B cell (primary cell): ENCODE data around the gene STAMBPL1. TPM values are rescaled to one million over a fixed set of nuclear protein-coding genes. Genes with fewer than 3 reads are reported as not detected.

Experiments
- ATAC-seq: fragments of 200-7000 bp; cut with Tn5 transposase; one replicate; pipeline ENCODE4 v1.10.0; 2021; ENCODE audit warnings: low read depth, mild to moderate bottlenecking, moderate number of reproducible peaks, moderate library complexity
- CTCF ChIA-PET: fragments of 350-600 bp; sonication (Branson Sonifier 250); formaldehyde crosslinking; loops from one replicate; lab custom pipeline; 2021; ENCODE audit warnings: antibody characterized with exemption, inconsistent platforms; lab: Charles Lee
- POLR2A ChIA-PET: fragments of 350-600 bp; sonication (Branson Sonifier 250); formaldehyde crosslinking; loops from one replicate; lab custom pipeline; 2021; ENCODE audit warnings: antibody characterized with exemption; lab: Charles Lee
- DNase-seq: peaks from one replicate; pipeline ENCODE4 v3.0.0; 2013
- H2AFZ ChIP-seq: 2 replicates; pipeline ENCODE4 v1.6.1; 2012; ENCODE audit warnings: mild to moderate bottlenecking, low read depth, low read length; ENCODE audit not compliant: insufficient read depth, poor library complexity, severe bottlenecking
- H3K27ac ChIP-seq, 2 donors: 1 replicate in 1 of 2; 2 replicates in 1 of 2; pipeline ENCODE4 v1.5.1; 2012 to 2013; ENCODE audit warnings: low read length in 2 of 2, mild to moderate bottlenecking in 2 of 2, moderate library complexity in 1 of 2
- H3K27me3 ChIP-seq, 4 experiments: fragments of 200-600 bp in 1 of 4; sonication (generic) in 1 of 4; replicated peaks in 1 of 4; 1 replicate in 2 of 4; 2 replicates in 2 of 4; pipeline versions ENCODE4 v1.6.1 to v1.7.0; 2013 to 2016; ENCODE audit warnings: low read length in 3 of 4, mild to moderate bottlenecking in 2 of 4, mixed read lengths in 1 of 4, moderate library complexity in 1 of 4; ENCODE audit not compliant: insufficient read depth in 4 of 4, control insufficient read depth in 3 of 4; ENCODE audit errors: control extremely low read depth in 1 of 4
- H3K36me3 ChIP-seq, 2 experiments: replicated peaks in 1 of 2; 1 replicate in 1 of 2; 2 replicates in 1 of 2; pipeline versions ENCODE4 v1.6.1 to v1.7.1; 2013; ENCODE audit warnings: low read length in 1 of 2; ENCODE audit not compliant: insufficient read depth in 2 of 2, control insufficient read depth in 1 of 2; ENCODE audit errors: control extremely low read depth in 1 of 2, extremely low read depth in 1 of 2
- H3K4me1 ChIP-seq, 2 donors: fragments of 200-600 bp in 1 of 2; sonication (generic) in 1 of 2; 1 replicate in 1 of 2; 2 replicates in 1 of 2; pipeline versions ENCODE4 v1.5.1 to v1.6.1; 2013 to 2017; ENCODE audit warnings: low read length in 2 of 2; ENCODE audit not compliant: control insufficient read depth in 2 of 2, insufficient read depth in 2 of 2
- H3K4me2 ChIP-seq: replicated peaks from 2 replicates; pipeline ENCODE3; 2012; ENCODE audit warnings: mild to moderate bottlenecking, low read depth, low read length; ENCODE audit not compliant: poor library complexity, severe bottlenecking
- H3K4me3 ChIP-seq, 5 experiments: fragments of 200-600 bp in 1 of 5; sonication (generic) in 1 of 5; 1 replicate in 3 of 5; 2 replicates in 2 of 5; pipeline versions ENCODE4 v1.5.1 to v1.7.0; 2011 to 2016; ENCODE audit warnings: low read length in 4 of 5, mild to moderate bottlenecking in 4 of 5, low read depth in 2 of 5, control low read depth in 1 of 5, moderate library complexity in 1 of 5; ENCODE audit not compliant: insufficient read depth in 1 of 5; ENCODE audit errors: control extremely low read depth in 1 of 5, extremely low read depth in 1 of 5
- H3K79me2 ChIP-seq: fragments of 200-600 bp; sonication (generic); one replicate; pipeline ENCODE4 v1.6.0; 2016; ENCODE audit warnings: low read length; ENCODE audit not compliant: control insufficient read depth, insufficient read depth
- H3K9ac ChIP-seq: fragments of 200-600 bp; sonication (generic); 2 replicates; pipeline ENCODE4 v1.6.1; 2017; ENCODE audit warnings: mild to moderate bottlenecking, low read length, moderate library complexity
- H3K9me3 ChIP-seq, 3 donors: one replicate each; pipeline versions ENCODE4 v1.6.1 to v1.7.1; 2013; ENCODE audit warnings: low read length in 2 of 3; ENCODE audit not compliant: control insufficient read depth in 2 of 3, insufficient read depth in 1 of 3; ENCODE audit errors: control extremely low read depth in 1 of 3
- H4K20me1 ChIP-seq: 2 replicates; pipeline ENCODE4 v1.6.0; 2012; ENCODE audit warnings: mild to moderate bottlenecking, low read length; ENCODE audit not compliant: insufficient read depth, control insufficient read depth, poor library complexity, severe bottlenecking
- H3K27ac Mint-ChIP-seq: one replicate; pipeline ENCODE4 v1.8.0; 2021; ENCODE audit warnings: mixed read lengths
- H3K27me3 Mint-ChIP-seq: one replicate; pipeline ENCODE4 v1.8.0; 2021; ENCODE audit warnings: mixed read lengths
- H3K4me1 Mint-ChIP-seq: one replicate; pipeline ENCODE4 v1.8.0; 2021; ENCODE audit warnings: mixed read lengths
- H3K4me3 Mint-ChIP-seq: one replicate; pipeline ENCODE4 v1.8.0; 2021; ENCODE audit warnings: mixed read lengths
- H3K9me3 Mint-ChIP-seq: one replicate; pipeline ENCODE4 v1.8.0; 2022; ENCODE audit warnings: mixed read lengths; ENCODE audit not compliant: insufficient read depth
- CTCF ChIP-seq: fragments of 200-600 bp; IDR thresholded peaks from one replicate; pipeline ENCODE4 v1.8.0; 2022; ENCODE audit warnings: antibody characterized with exemption, mild to moderate bottlenecking
- EZH2 ChIP-seq: IDR thresholded peaks from 2 replicates; pipeline ENCODE4 v1.6.1; 2012; ENCODE audit warnings: borderline replicate concordance, low read depth, mild to moderate bottlenecking, moderate library complexity, low read length; ENCODE audit not compliant: insufficient read depth, poor library complexity, severe bottlenecking
- WGBS: methylation state at CpG from one replicate; pipeline ENCODE4 v1.1.5; 2013; ENCODE audit warnings: missing lambda C conversion rate; ENCODE audit not compliant: insufficient coverage; 5-methylcytosine and 5-hydroxymethylcytosine counted together
- intact Hi-C: fragments of 100-400 bp; cut with micrococcal nuclease; formaldehyde crosslinking; loops from one replicate; pipeline ENCODE4 v1.10.0; 2022
- polyA plus RNA-seq: library from polyadenylated mRNA; depleted of rRNA; stranded (reverse); fragments of >200 nt; gene quantifications from 2 replicates; pipeline ENCODE4 v1.2.3, GENCODE V29; 2012
- total RNA-seq, 2 donors: library from RNA; stranded (reverse); fragments of 120-200 nt in 1 of 2; gene quantifications; 1 replicate in 1 of 2; 2 replicates in 1 of 2; pipeline versions ENCODE4 v1.2.3 to v1.2.4, GENCODE V29; 2013 to 2022

Gene STAMBPL1
- total and polyA plus RNA-seq, 2 donors (not counting 1 experiment from before 2014, with no cell fraction given): 50.3 to 64.2 TPM

GRCh38 chr10:88932539-88933256 is 52.7 kb downstream of the STAMBPL1 start:
- TF ChIP-seq EZH2: no peak
- peak; percentile 81 for TF ChIP-seq CTCF
- no peaks in the 10 kb centered on the region for H3K79me2 ChIP-seq
- peak; percentile 78 for ATAC-seq
- H3K27ac ChIP-seq: no peak overlapping the region
- no peaks in the 10 kb centered on the region for H3K9me3 ChIP-seq
- Mint-ChIP-seq H3K27me3 (no peaks in the 10 kb centered on the region), H3K9me3 (no peaks in the 10 kb centered on the region), H3K4me1 (peaks cover 33% of the 10 kb centered on the region), H3K4me3 (no peak overlapping the region), H3K27ac (peak overlapping the region; percentile 39)
- no peak overlapping the region for H3K4me3 ChIP-seq
- no peak overlapping the region for H3K4me2 ChIP-seq
- DNase-seq: peak; percentile 71
- peaks cover 0 to 5% of the 10 kb centered on the region in 2 experiments for H3K36me3 ChIP-seq
- H2AFZ ChIP-seq: no peak overlapping the region
- intact Hi-C loops: loop anchor here (1.0 to 10.0 kb wide), 4 partner anchors 32 to 632 kb away; no protein-coding TSS in a partner anchor
- ChIA-PET POLR2A (interaction anchor here (0.9 to 1.1 kb wide), 2 partner anchors 53 to 96 kb away, joined by 3 to 6 read pairs; partner anchors contain the start of gene STAMBPL1), CTCF (interaction anchor here (0.7 to 12.4 kb wide), 50 partner anchors 9 to 711 kb away, joined by 3 to 749 read pairs (median 5); partner anchors contain the start of genes ANKRD22, CH25H, FAS and STAMBPL1)
- H3K4me1 ChIP-seq: peaks cover 13 to 20% of the 10 kb centered on the region in 2 donors
- H3K27me3 ChIP-seq: no peaks in the 10 kb centered on the region
- H3K9ac ChIP-seq: no peak overlapping the region
- WGBS: 66% methylated on average over 6 of the region's 7 CpGs
- H4K20me1 ChIP-seq: no peaks in the 10 kb centered on the region

GRCh38 chr10:88933564-88933963 is 53.5 kb downstream of the STAMBPL1 start:
- no peaks in the 10 kb centered on the region for H3K79me2 ChIP-seq
- H3K9me3 ChIP-seq: no peaks in the 10 kb centered on the region
- TF ChIP-seq CTCF (no peak), EZH2 (no peak)
- H3K4me1 ChIP-seq: peaks cover 13 to 20% of the 10 kb centered on the region in 2 donors
- Mint-ChIP-seq H3K27me3 (no peaks in the 10 kb centered on the region), H3K4me1 (peaks cover 33% of the 10 kb centered on the region), H3K4me3 (no peak overlapping the region), H3K27ac (no peak overlapping the region), H3K9me3 (no peaks in the 10 kb centered on the region)
- no peaks in the 10 kb centered on the region for H3K27me3 ChIP-seq
- WGBS: 100% methylated on average over 1 of the region's 2 CpGs
- DNase-seq (no peak), ATAC-seq (no peak)
- CTCF ChIA-PET: interaction anchor here (0.8 to 12.4 kb wide), 41 partner anchors 9 to 368 kb away, joined by 3 to 749 read pairs (median 7); partner anchors contain the start of genes CH25H, FAS and STAMBPL1
- H3K27ac ChIP-seq: no peak overlapping the region
- no peak overlapping the region for H2AFZ ChIP-seq
- no peak overlapping the region for H3K4me2 ChIP-seq
- H3K9ac ChIP-seq: no peak overlapping the region
- no peak overlapping the region for H3K4me3 ChIP-seq
- POLR2A ChIA-PET: interaction anchor here (2.1 kb wide), 1 partner anchor 54 kb away, joined by 6 read pairs; the partner anchor contains the start of gene STAMBPL1
- no peaks in the 10 kb centered on the region for H3K36me3 ChIP-seq
- no peaks in the 10 kb centered on the region for H4K20me1 ChIP-seq
- intact Hi-C loops: loop anchor here (2.0 to 10.0 kb wide), 3 partner anchors 33 to 631 kb away; no protein-coding TSS in a partner anchor
